ENCODE data around the gene MAP4K3. TPM values are rescaled to one million over a fixed set of nuclear protein-coding genes. Genes with fewer than 3 reads are reported as not detected.

Gene MAP4K3
- total RNA-seq, 1 donor from 2014 or later, result 32.3 TPM

GRCh38 chr2:39228413-39229209 lies 208.5 kb downstream of the MAP4K3 start:
- intact Hi-C loops (cut with DNase I), result loop anchor here (1.0 kb wide), 3 partner anchors 107 to 281 kb away; partner anchors contain the start of gene SOS1
- DNase-seq (ENCODE audit: missing footprints) (no peak), ATAC-seq (no peak)

GRCh38 chr2:39227628-39228412 lies 209.3 kb downstream of the MAP4K3 start:
- peak; percentile 86 for ATAC-seq
- intact Hi-C loops (cut with DNase I), result loop anchor here (1.0 kb wide), 3 partner anchors 107 to 281 kb away; partner anchors contain the start of gene SOS1
- peak; percentile 92 for DNase-seq (ENCODE audit: missing footprints)

GRCh38 chr2:39225567-39225966 lies 211.5 kb downstream of the MAP4K3 start:
- intact Hi-C loops (cut with DNase I), result no loop called here
- ATAC-seq, result no peak

DNA sequence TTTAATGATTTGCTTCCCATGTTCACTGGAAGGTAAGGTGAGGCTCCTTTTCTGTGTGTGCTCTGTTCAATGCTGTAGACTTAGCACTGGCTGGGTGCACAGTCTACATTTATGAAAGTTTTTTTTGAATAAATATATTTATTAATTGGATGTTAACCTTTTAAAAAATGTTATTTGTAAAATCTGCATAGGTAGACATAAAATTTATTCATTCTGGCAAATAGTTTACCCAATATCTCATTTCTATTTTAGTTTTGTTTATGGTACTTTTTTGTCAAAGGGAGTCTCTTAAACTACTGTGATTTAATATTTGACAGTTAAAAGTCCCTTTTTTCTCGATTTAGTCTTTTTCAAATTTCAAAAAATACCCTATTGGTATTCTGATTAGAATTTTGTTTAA lies 213.2 kb downstream of the MAP4K3 start:
- no peak for DNase-seq (ENCODE audit: missing footprints)
- intact Hi-C loops (cut with DNase I), result no loop called here
- ATAC-seq, result no peak

More at GRCh38 chr2:39225567-39225966, 211.5 kb downstream of the MAP4K3 start:
- DNase-seq (ENCODE audit: missing footprints), result no peak

- intact Hi-C loops (cut with DNase I), result no loop called here
- no peak for DNase-seq (ENCODE audit: missing footprints)
Observed at GRCh38 chr2:39221459-39221858, 215.6 kb downstream of the MAP4K3 start.

GRCh38 chr2:39220136-39220535 lies 216.9 kb downstream of the MAP4K3 start:
- no peak for ATAC-seq
- no peak for DNase-seq (ENCODE audit: missing footprints)
- intact Hi-C loops (cut with DNase I), result no loop called here

More at GRCh38 chr2:39221459-39221858, 215.6 kb downstream of the MAP4K3 start:
- no peak for ATAC-seq

DNA sequence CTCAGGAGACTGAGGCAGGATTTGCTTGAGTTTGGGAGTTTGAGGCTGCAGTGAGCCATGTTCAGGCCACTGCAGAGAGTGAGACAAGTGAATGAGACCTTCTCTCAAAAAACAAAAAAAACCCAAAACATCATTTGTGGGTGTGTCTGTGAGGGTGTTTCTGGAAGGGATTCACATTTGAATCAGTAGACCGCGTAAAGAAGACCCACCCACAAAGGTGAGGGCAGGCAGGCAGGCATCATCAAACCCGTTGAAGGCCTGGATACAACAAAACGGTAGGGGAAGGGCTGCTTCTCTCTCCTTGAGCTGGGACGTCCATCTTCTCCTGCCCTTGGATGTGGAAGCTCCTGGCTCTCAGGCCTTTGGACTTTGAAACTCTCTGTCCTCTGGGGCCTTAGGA lies 218.7 kb downstream of the MAP4K3 start:
- ATAC-seq (no peak), DNase-seq (ENCODE audit: missing footprints) (no peak)
- intact Hi-C loops (cut with DNase I), result no loop called here

GRCh38 chr2:39217192-39217550 lies 219.9 kb downstream of the MAP4K3 start:
- DNase-seq (ENCODE audit: missing footprints) (no peak), ATAC-seq (no peak)
- intact Hi-C loops (cut with DNase I), result no loop called here

DNA sequence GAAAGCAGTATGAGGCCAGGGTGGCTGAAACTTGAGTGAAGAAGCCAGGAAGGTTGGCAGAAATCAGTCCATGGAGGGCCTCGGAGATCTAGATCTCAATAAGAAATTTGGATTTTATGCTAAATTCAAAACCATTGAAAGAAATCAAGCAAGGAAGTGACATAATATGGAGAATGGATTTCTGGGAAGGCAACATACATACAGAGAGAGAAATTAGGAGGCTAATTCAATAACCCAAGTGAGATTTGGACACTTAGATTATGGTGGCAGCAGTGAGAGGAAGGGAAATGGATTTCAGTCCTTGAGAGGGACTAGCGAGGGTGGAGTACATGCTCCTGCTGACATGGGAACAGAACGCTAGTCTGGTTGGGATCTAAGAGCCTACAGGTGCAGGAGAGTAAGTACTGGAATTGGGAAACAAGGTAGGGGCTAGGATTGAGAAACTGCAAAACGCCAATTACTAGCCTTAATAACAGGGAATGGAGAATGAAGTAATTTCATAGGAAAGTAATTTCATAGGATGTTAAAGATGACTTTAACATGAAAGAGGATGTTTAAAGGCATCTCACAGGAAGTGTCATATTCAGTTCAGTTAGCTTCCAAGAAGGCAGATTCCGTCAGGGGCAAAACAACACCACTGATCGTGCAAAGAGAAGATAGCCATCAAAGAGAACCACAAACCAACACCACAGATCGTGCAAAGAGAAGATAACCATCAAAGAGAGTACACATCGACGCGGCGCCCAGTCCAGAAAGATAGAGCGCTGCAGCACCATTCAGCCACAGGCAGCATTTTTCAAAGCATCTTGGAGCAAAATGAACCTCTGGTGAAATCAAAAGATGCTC lies 220.5 kb downstream of the MAP4K3 start:
- intact Hi-C loops (cut with DNase I), result no loop called here
- no peak for ATAC-seq
- DNase-seq (ENCODE audit: missing footprints), result no peak

GRCh38 chr2:39215545-39215944 lies 221.5 kb downstream of the MAP4K3 start:
- DNase-seq (ENCODE audit: missing footprints) (no peak), ATAC-seq (no peak)
- intact Hi-C loops (cut with DNase I), result no loop called here

DNA sequence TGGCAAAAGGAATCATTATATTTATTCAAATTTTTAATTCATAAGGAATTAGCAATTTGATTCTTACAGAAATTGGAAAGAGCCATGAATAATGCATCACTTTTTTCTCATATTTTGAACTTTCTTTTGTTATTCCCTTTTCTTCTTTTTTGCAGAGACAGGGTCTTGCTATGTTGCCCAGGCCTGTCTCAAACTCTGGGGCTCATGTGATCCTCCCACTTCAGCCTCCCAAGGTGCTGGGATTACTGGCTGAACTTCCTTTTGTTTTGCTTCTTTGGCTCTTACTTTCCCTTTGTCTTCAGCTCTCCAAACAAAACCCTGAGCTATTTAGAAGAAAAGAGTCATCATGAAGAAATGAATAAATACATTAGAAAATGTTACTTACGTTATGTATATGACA lies 224.1 kb downstream of the MAP4K3 start:
- intact Hi-C loops (cut with DNase I), result no loop called here
- DNase-seq (ENCODE audit: missing footprints), result no peak
- no peak for ATAC-seq

DNA sequence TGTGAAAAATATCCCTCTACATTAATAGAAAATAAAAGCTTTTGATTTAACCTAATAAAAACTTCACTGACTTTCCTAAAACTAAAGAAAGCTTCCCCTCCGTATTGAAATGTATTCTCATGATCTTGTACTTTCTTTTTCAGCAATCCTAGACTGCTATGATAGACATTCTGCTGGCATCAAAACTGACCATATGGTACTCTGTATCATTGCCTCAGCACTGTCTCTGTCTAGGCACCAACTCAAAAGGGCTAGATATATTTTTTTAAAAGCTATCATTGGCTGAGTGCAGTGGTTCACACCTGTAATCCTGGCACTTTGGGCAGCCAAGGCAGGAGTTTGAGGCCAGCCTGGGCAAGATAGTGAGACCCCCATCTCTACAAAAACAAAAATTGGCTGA lies 226.2 kb downstream of the MAP4K3 start:
- no peak for ATAC-seq
- intact Hi-C loops (cut with DNase I), result no loop called here
- no peak for DNase-seq (ENCODE audit: missing footprints)

- intact Hi-C loops (cut with DNase I), result no loop called here
- ATAC-seq (no peak), DNase-seq (ENCODE audit: missing footprints) (no peak)
Observed at GRCh38 chr2:39203382-39203781, 233.7 kb downstream of the MAP4K3 start.

- ATAC-seq, result no peak
- DNase-seq (ENCODE audit: missing footprints), result no peak
- intact Hi-C loops (cut with DNase I), result no loop called here
Observed at GRCh38 chr2:39202639-39203369, 234.3 kb downstream of the MAP4K3 start.

Other genes with a start within 250 kb of the MAP4K3 start
- gene CDKL4, start 193.3 kb downstream of the MAP4K3 start, total RNA-seq, result 0.22 TPM
- gene TMEM178A, start 228.6 kb upstream of the MAP4K3 start, total RNA-seq, result 3.0 TPM

All from Right ventricle myocardium inferior (tissue), 1 donor.